Adrenal gland (tissue), 5 donors: ENCODE data around the gene ZNF101.

Source experiments
- CTCF ChIP-seq, 6 experiments: fragments of 450-650 bp in 4 of 6; fragments of 200-600 bp in 2 of 6; sonication (generic) in 1 of 6; IDR thresholded peaks; 1 replicate in 5 of 6; 2 replicates in 1 of 6; pipeline versions ENCODE4 v1.5.1 to v1.8.0; 2016 to 2021; ENCODE audit warnings: antibody characterized with exemption in 6 of 6, mild to moderate bottlenecking in 2 of 6, moderate library complexity in 1 of 6
- POLR2A ChIP-seq, 2 donors: fragments of 450-650 bp; IDR thresholded peaks; one replicate each; pipeline ENCODE4 v1.6.1; 2017; ENCODE audit warnings: antibody characterized with exemption in 2 of 2, mild to moderate bottlenecking in 2 of 2, moderate library complexity in 1 of 2
- donor health status: DM: no; HTN: no; CAD: no.

GRCh38 chr19:19662344-19662743 is 6.3 kb upstream of the ZNF101 start:
- no peak for TF ChIP-seq CTCF (IDR thresholded peaks at IDR 0.05)
- no peak for TF ChIP-seq POLR2A (IDR thresholded peaks at IDR 0.05)
